GM19238 (cell line): ENCODE data around the gene SFMBT2.
"Not testable (repeated sequence)": the region's sequence is repeated elsewhere in the genome, so short reads cannot be mapped to it uniquely, and the experiment has no call there.

Source experiments
- DNase-seq: peaks from one replicate; pipeline ENCODE4 v3.0.0; 2011; ENCODE audit warnings: low spot score; ENCODE audit not compliant: insufficient read length

The SFMBT2 gene

DNA sequence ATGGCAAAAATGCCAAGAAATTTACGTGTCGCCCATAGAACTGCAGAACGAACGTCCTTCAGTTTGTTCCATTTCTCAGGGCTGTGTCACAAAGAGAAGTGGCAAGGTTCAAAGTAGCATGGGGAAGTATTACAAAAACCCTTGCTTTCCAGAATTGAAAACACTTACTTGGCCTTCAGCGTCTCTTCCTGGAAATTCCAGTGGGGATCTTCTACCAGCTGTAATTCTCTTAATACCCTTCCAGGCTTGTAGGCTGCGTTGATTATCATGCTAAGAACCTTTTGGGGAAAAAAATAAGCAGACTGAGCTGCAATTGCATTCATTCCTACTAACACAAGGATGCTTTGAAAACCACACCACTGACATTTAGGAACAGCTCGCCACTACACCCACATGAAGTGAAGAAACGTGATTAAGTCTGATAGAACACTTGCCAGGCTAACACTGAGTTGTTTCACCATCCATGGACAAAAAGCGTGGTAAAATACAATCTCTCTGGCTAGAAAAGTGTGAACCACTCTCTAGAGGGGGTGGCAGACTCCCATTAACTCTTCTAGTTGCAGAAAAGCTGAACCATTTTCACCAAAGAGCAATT is 222.3 kb downstream of the SFMBT2 start:
- DNase-seq = no peak

- no peak for DNase-seq
Measured at GRCh38 chr10:7186387-7187018, 224.3 kb downstream of the SFMBT2 start.

GRCh38 chr10:7185367-7185690 is 225.5 kb downstream of the SFMBT2 start:
- DNase-seq = no peak

DNA sequence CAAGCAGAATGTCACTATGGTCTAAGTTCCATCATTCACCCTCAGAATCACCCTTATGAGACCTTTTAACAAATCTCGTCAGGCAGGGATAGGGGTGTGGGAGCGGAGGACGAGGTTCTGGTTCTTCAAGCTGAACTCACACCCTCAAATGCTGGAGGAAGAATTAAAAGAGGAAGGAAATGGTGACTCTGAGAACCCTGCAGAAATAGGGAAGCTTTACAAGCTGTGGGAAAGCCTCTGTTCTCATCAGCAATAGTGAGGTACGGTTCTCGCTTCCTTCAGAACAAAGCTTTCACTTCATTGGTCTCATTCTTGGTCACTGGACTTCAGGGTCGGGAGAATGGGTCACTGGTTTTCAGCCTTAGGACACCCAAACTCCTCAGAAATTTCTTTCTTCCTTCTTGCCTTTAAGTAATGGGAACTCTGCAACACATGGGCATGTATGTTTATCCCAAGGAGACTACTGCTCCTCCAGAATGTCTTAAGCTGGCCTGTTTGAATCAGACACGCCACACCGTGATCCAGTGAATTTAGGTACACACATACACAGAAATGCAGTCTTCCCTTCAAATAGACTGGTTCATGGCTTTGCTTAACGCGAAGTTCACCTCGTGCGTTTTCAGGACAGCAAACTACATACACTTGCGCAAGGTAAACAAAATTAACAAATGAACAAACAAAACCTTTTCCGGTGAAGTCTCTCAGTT is 226.0 kb downstream of the SFMBT2 start:
- no peak for DNase-seq

DNA sequence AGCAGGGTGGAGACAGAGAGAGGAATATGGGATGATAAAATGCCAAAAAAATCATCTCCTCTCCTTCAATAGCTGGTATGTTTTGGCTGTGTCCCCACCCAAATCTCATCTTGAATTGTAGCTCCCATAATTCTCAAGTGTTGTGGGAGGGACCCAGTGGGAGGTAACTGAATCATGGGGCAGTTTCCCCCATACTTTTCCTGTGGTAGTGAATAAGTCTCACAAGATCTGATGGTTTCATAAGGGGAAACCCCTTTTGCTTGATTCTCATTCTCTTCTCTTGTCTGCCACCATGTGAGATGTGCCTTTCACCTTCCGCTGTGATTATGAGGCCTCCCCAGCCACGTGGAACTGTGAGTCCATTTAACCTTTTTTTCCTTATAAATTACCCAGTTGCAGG is 226.7 kb downstream of the SFMBT2 start:
- not testable (repeated sequence) for DNase-seq

GRCh38 chr10:7182327-7182726 is 228.5 kb downstream of the SFMBT2 start:
- DNase-seq = not testable (repeated sequence)

DNA sequence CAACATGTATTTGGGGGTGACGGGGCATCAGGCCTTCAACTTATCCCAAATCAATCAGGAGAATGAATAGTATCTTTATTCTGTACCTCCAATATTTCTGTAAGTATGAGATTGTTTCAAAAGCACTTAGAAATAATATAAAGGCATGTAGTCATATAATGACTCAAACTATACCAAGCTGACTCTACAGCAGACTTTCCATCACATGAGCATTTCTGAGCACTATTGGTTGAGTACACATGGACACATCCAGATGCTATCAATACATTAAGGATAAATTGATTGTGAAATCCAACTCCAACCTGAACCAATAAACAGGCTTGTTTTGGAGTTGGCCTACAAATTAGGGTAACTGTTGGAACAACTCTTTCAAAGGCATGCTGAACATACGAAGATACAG is 229.4 kb downstream of the SFMBT2 start:
- no peak for DNase-seq

DNA sequence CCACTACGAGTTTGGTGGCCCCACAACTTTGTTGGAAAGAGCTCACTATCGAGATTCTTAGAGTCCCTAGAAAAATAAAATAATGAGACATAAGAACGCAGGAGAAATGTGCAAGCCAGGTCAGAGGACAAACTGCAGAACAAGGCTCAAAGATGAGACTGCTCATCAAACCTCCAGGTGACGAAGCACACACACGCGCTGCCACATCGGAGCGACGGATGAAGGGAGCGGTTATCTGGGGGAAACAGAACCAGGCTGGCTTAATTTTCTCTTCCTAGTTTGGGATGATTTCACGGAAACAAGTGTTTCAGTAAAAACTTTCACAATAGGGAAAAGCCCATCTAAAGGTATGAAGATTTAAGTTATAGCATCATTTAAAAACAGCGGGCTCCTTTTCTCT is 231.3 kb downstream of the SFMBT2 start:
- no peak for DNase-seq

DNA sequence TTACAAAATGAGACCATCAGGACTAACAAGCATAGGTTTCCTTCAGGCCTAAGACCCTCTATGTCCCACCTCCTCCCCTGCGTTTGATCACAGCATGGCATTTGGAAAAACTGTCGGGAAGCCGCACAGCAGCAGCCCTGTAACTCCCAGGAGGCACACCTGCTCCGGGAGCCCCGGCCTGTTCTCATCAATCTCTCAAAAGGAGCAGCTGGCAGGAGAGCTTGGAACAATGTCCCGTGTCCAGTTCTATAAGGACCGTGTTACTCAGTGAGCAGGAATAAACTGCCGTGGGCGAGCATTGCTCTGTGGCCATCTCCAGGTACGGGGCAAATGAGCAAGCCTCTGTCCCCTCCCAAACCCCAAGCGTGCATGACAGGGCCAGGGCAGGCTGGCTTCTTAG is 236.9 kb downstream of the SFMBT2 start:
- DNase-seq = no peak

DNA sequence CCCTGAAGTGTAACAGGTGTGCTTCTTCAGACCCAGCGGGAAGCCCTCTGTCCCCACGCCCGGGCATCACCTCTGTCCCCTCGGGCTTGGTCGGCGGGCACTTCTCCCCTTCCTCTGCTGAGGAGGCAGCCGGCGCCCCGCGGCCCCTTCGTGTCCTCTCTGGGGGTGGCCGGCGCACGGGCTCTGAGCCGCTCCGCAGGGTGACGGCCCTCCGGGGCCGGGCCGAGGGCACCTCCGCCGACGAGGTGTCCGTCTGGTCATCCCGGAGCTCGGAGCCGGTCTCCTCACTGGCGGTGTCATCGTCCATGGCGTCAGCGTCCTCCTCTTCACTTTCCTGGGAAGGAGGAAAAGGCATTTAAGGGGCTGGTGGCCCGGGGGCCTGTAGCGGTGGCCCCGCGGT is 239.0 kb downstream of the SFMBT2 start:
- DNase-seq = no peak

DNA sequence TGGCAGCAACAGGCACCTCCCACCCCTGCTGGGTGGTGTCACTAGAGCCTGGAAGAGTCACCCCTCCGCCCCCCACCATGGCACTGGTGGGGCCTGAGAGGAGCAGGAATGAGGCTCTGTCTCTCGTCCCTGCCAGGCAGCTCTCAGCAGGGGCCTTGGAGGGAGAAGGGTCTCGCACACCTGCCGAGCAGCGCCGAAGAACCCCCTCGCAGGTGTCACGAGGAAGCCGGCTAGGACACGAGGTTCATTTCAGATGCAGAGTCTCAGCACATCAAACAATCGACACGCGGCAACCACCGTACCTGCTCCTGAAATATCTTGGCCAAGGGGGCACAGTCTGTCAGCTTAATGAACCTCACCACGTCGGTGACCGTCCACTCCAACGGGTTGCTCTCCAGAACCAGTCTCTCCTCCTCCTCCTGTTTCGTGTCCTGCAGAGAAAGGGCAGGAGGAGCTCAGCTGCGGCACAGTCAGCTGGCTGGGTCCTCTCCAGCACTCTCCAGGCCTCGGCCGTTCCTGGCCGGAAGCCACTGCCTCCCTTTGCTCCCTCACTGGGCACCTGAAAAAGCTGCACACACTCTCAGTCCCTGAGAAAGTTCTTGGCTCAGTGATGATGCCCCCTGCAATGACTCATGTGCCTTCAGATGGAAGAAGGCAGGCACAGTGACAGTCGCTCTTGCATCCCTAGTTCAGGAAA is 240.1 kb downstream of the SFMBT2 start:
- no peak for DNase-seq

DNA sequence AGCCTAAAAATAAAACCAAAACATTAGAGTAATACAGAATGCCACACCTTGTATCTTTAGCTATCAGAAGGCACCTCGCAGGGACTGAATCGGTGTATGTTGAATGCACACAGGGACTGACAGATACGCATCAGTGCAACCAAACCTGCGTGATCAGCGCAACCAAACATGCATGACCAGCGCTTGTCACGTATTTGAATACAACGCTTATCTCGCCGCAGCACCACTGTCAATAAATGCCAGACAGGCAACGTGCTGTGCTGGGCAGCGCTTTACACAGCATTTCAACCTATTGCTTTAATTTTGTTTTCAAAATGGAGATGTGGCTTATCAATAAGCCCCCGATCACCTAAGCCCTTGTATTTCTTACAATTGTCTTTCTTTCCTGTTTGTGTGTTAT is 242.4 kb downstream of the SFMBT2 start:
- no peak for DNase-seq

- no peak for DNase-seq
Measured at GRCh38 chr10:7165500-7166177, 245.2 kb downstream of the SFMBT2 start.

DNA sequence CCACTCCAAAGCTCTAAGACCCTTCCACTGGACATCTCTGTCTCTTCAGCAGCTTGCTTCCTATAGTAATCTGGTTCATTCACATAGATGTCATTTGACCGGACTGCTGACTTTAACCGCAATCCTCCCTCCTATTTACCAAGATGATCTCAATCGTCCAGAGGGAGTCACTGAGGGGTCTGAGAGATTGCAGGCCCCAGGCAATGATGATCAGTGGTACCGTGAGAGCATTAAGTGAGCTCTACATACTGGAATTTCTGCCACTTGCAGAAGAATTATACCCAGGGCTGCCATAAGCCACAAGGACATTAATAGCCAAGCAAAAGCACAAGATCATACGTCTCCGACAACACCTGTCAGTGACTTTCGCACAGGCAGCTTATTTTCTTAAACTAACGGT is 245.9 kb downstream of the SFMBT2 start:
- DNase-seq = no peak

GRCh38 chr10:7162331-7162730 is 248.5 kb downstream of the SFMBT2 start:
- no peak for DNase-seq

DNA sequence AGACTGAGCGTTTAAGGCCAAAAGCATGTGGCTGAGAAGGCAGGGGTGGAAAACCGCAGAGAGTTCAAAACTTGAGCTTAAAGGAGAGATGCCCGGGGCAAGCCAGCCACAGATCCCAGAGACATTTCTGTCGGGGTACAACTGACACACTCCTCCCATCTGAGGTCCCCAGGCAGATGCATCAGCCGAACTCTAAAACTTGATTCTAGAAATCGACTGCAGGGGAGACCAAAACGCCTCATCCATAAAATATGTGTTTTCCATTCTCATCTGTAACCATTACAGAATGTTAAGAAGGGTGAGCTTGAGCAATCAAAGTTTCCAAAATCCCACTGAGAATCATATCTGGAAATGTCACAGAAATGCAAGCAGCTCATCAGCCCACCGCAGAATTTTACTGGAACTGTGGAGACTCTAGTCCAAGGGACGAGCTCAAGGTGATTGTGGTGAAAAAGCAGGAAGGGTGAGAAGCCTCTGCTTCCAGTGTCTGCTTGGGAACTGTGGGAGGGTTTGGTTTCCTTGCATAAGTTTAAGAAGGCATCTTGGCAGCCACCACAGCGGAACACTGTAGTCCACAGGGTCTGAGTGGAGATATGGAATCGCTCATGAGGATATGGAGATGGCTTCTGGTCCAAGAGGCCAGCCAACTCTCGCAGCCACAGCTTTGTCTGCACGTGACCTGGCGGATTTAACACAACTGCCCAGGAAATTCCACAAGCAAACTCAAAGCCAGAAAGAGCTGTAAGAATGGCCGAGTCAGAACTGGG is 249.2 kb downstream of the SFMBT2 start:
- no peak for DNase-seq

- DNase-seq = no peak
Measured at GRCh38 chr10:7159928-7160327, 250.9 kb downstream of the SFMBT2 start.

- DNase-seq = no peak
Measured at GRCh38 chr10:7159517-7159916, 251.3 kb downstream of the SFMBT2 start.

DNA sequence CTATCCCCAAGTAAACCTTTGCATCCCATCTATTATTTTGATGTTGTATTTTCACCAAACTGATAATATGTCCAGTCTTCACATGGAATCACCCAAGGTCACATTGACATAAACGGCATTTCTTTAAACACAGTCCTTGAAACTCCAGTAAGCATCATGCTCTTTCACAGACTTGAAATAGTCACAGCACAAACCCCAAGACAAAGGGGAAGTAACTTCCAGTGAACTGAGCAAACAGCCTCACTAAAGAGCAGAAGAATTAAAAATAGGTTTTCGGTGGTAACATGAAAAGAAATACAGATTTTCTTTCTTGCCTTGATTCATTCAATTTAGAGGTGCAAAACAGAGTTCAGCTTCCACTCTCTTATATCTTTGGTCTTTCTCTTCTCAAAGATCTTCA is 253.7 kb downstream of the SFMBT2 start:
- DNase-seq = no peak

- no peak for DNase-seq
Measured at GRCh38 chr10:7153750-7154149, 257.1 kb downstream of the SFMBT2 start.

DNA sequence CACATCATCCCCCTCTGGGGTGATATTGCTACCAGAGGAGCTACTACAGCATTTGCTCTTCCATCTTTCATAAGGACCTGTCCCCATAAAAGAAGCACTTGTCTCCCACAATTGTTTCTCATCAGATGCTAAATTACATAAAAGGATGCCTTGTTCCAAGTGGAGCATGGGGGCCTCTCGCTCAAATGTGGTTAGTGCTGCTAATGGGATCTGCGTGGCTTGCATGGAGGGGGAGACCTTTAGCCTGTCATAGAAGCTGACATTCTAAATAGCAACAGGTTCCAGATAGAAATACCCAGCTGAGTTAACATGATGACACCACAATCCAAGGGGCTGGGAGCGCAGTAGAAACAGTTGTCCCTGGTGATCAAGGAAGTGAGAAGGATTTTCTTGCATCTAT is 257.9 kb downstream of the SFMBT2 start:
- DNase-seq = no peak
